BJ (cell line): Measurements from ENCODE around the gene PTPN12. TPM values are rescaled to one million over a fixed set of nuclear protein-coding genes. Genes with fewer than 3 reads are reported as not detected.
A peak's percentile ranks its signal among the peaks of the same experiment; 100 is the strongest.

Experiments
- CTCF ChIA-PET: fragments of 350-600 bp; formaldehyde crosslinking; extraction: SDS; loops from one replicate; lab custom pipeline; 2021; ENCODE audit warnings: antibody characterized with exemption, inconsistent platforms; lab: Yijun Ruan, JAX
- POLR2A ChIA-PET: fragments of 300-600 bp; sonication (Branson Sonifier 250); formaldehyde crosslinking; extraction: SDS; loops from one replicate; lab custom pipeline; 2021; ENCODE audit warnings: antibody characterized with exemption; lab: Charles Lee
- DNase-seq: peaks from one replicate; pipeline ENCODE4 v3.0.0-alpha.2; 2011; ENCODE audit warnings: low read depth
- H3K27me3 ChIP-seq: 2 replicates; pipeline ENCODE4 v1.6.0; 2011; ENCODE audit warnings: low read length; ENCODE audit not compliant: control insufficient read depth, insufficient read depth
- H3K36me3 ChIP-seq: 2 replicates; pipeline ENCODE4 v1.5.1; 2011; ENCODE audit warnings: low read length; ENCODE audit not compliant: control insufficient read depth, insufficient read depth
- H3K4me3 ChIP-seq: 2 replicates; pipeline ENCODE4 v1.5.1; 2011; ENCODE audit warnings: low read depth, mild to moderate bottlenecking, control low read depth, low read length
- polyA plus RNA-seq: library from polyadenylated mRNA; depleted of rRNA; stranded (reverse); fragments of >200 nt; gene quantifications from 2 replicates; pipeline ENCODE4 v1.2.3, GENCODE V29; 2011
- TF ChIP-seq, protein P1 (sequence below): IDR thresholded peaks from 2 replicates; pipeline ENCODE4 v1.5.1; 2011; ENCODE audit warnings: low read depth, mild to moderate bottlenecking, control low read depth, inconsistent platforms, low read length, moderate library complexity; ENCODE audit not compliant: insufficient read depth

PTPN12 gene
- polyA plus RNA-seq, 1 experiment, result 19.7 TPM

- H3K4me3 ChIP-seq, result no peak overlapping the region
- ChIA-PET CTCF (interaction anchor here (1.2 kb wide), 1 partner anchor 85 kb away, joined by 3 read pairs; no protein-coding TSS in a partner anchor), POLR2A (interaction anchor here (0.7 kb wide), 2 partner anchors 14 to 730 kb away, joined by 3 to 12 read pairs; no protein-coding TSS in a partner anchor)
- TF ChIP-seq, protein P1, sequence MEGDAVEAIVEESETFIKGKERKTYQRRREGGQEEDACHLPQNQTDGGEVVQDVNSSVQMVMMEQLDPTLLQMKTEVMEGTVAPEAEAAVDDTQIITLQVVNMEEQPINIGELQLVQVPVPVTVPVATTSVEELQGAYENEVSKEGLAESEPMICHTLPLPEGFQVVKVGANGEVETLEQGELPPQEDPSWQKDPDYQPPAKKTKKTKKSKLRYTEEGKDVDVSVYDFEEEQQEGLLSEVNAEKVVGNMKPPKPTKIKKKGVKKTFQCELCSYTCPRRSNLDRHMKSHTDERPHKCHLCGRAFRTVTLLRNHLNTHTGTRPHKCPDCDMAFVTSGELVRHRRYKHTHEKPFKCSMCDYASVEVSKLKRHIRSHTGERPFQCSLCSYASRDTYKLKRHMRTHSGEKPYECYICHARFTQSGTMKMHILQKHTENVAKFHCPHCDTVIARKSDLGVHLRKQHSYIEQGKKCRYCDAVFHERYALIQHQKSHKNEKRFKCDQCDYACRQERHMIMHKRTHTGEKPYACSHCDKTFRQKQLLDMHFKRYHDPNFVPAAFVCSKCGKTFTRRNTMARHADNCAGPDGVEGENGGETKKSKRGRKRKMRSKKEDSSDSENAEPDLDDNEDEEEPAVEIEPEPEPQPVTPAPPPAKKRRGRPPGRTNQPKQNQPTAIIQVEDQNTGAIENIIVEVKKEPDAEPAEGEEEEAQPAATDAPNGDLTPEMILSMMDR, result no peak
- no peaks in the 10 kb centered on the region for H3K27me3 ChIP-seq
- no peaks in the 10 kb centered on the region; the same call in 1 of the 2 replicates for H3K36me3 ChIP-seq
- DNase-seq, result no peak
Measured at GRCh38 chr7:77566421-77566820, 29.3 kb downstream of the PTPN12 start.

GRCh38 chr7:77569514-77570232 lies 32.6 kb downstream of the PTPN12 start:
- DNase-seq, result no peak
- Histone ChIP-seq H3K36me3 (peaks cover 3% of the 10 kb centered on the region), H3K4me3 (no peak overlapping the region), H3K27me3 (no peaks in the 10 kb centered on the region)
- POLR2A ChIA-PET, result interaction anchor here (0.6 kb wide), 1 partner anchor 19 kb away, joined by 3 read pairs; no protein-coding TSS in a partner anchor
- CTCF ChIA-PET, result no interaction called here
- TF ChIP-seq, protein P1, result no peak

DNA sequence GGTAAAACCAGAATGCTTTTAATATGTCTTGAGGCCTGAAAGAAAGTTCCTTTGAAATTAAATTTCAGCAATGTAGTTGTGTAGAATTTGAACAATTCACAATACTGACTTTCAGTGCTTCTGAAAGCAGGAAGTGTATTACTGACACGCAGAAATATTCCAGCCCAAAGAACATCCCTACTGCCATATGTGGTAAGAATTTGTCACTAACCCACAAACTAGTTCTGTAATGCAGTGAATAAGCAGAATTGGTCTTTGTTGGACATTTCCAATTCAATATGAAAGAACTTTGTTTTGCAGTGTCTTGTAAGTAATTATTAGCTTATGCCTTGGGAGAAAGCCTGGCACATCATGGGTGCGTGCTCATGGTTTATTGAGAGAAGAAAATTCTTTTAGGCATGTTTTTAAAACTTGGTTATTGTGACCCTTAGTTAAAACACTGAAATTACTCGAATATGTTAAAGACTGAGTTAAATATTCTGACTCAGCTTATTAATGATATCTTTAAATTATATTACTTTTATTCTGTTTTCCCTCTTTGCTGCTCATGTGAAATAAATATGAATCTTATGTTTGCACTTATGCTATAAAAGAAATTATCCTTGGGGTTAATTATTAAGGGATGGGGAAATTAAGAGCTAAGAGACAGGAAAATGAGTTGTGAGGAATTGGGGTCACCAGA lies 33.4 kb downstream of the PTPN12 start:
- ChIA-PET CTCF (no interaction called here), POLR2A (interaction anchor here (0.6 kb wide), 1 partner anchor 45 kb away, joined by 3 read pairs; no protein-coding TSS in a partner anchor)
- TF ChIP-seq, protein P1, result 0 out of 2 replicates have a peak, but pooled peaks have one; percentile 14
- DNase-seq, result peak; percentile 66
- Histone ChIP-seq H3K27me3 (no peaks in the 10 kb centered on the region), H3K4me3 (no peak overlapping the region), H3K36me3 (peaks cover 5% of the 10 kb centered on the region)

DNA sequence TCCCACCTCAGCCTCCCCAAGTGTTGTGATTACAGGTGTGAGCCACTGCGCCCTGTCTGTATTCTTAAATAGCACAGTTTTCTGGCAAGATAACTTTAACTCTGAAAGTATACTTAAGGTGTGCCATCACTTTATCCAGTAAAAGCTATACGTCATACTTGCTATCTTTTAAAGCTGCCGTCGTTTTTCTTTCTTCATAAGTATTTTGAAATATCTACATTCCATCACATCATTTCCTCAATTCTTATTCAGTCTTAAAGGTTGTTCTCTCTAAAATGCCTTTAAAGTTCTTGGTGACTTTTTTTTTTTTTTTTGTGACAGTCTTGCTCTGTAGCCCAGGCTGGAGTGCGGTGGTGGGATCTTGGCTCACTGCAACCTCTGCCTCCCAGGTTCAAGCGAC lies 34.7 kb downstream of the PTPN12 start:
- no peaks in the 10 kb centered on the region for H3K27me3 ChIP-seq
- peaks cover 6% of the 10 kb centered on the region for H3K36me3 ChIP-seq
- ChIA-PET CTCF (interaction anchor here (1.1 kb wide), 1 partner anchor 16 kb away, joined by 5 read pairs; no protein-coding TSS in a partner anchor), POLR2A (no interaction called here)
- H3K4me3 ChIP-seq, result no peak overlapping the region
- TF ChIP-seq, protein P1, result no peak
- DNase-seq, result no peak

DNA sequence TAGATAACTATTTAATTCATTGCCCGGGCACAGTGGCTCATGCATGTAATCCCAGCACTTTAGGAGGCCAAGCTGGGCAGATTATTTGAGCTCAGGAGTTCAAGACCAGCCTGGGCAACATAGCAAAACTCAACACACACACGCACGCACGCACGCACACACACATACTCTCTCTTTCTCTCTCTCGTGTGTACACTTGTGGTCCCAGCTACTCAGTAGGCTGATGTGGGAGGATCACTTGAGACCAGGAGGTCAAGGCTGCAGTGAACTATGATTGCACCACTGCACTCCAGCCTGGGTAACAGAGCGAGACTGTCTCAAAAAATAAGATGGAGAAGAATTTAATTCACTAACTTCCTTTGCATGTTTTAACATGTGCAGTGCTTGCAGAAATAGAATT lies 38.1 kb downstream of the PTPN12 start:
- peaks cover 6% of the 10 kb centered on the region for H3K36me3 ChIP-seq
- TF ChIP-seq, protein P1, result no peak
- ChIA-PET CTCF (interaction anchor here (0.7 kb wide), 1 partner anchor 35 kb away, joined by 3 read pairs; no protein-coding TSS in a partner anchor), POLR2A (no interaction called here)
- no peak overlapping the region for H3K4me3 ChIP-seq
- DNase-seq, result no peak
- H3K27me3 ChIP-seq, result no peaks in the 10 kb centered on the region
